GM19397 (cell line): ENCODE data around the gene GRAMD2A.
"Not testable (repeated sequence)": the region's sequence is repeated elsewhere in the genome, so short reads cannot be mapped to it uniquely, and the experiment has no call there.

Source experiments
- ATAC-seq: cut with Tn5 transposase; IDR thresholded peaks from one replicate; pipeline ENCODE4 v1.9.1; 2021; ENCODE audit warnings: mild to moderate bottlenecking, moderate library complexity; ENCODE audit not compliant: unreplicated experiment

The GRAMD2A gene

GRCh38 chr15:72192416-72192815 is 5.2 kb downstream of the GRAMD2A start:
- no peak for ATAC-seq

GRCh38 chr15:72189250-72189902 is 8.2 kb downstream of the GRAMD2A start:
- no peak for ATAC-seq

GRCh38 chr15:72184165-72184811 is 13.3 kb downstream of the GRAMD2A start:
- ATAC-seq: no peak

- ATAC-seq: no peak
These were observed 13.8 kb downstream of the GRAMD2A start for GRCh38 chr15:72183781-72184164.

- no peak for ATAC-seq
These were observed 14.9 kb downstream of the GRAMD2A start for GRCh38 chr15:72182673-72183072.

GRCh38 chr15:72182244-72182643 is 15.3 kb downstream of the GRAMD2A start:
- no peak for ATAC-seq

GRCh38 chr15:72180761-72181324 is 16.7 kb downstream of the GRAMD2A start:
- ATAC-seq: no peak

GRCh38 chr15:72179950-72180581 is 17.5 kb downstream of the GRAMD2A start:
- no peak for ATAC-seq

- ATAC-seq: no peak
These were observed 18.5 kb downstream of the GRAMD2A start for GRCh38 chr15:72178976-72179585.

GRCh38 chr15:72176743-72177142 is 20.8 kb downstream of the GRAMD2A start:
- no peak for ATAC-seq

- ATAC-seq: no peak
These were observed 21.4 kb downstream of the GRAMD2A start for GRCh38 chr15:72176159-72176558.

GRCh38 chr15:72175186-72176044 is 22.2 kb downstream of the GRAMD2A start:
- ATAC-seq: no peak

GRCh38 chr15:72174551-72175165 is 22.9 kb downstream of the GRAMD2A start:
- ATAC-seq: no peak

- no peak for ATAC-seq
These were observed 23.6 kb downstream of the GRAMD2A start for GRCh38 chr15:72173864-72174550.

GRCh38 chr15:72173401-72173800 is 24.2 kb downstream of the GRAMD2A start:
- no peak for ATAC-seq

GRCh38 chr15:72172796-72173195 is 24.8 kb downstream of the GRAMD2A start:
- ATAC-seq: no peak

- ATAC-seq: not testable (repeated sequence)
These were observed 25.6 kb downstream of the GRAMD2A start for GRCh38 chr15:72171978-72172377.

- ATAC-seq: no peak
These were observed 26.9 kb downstream of the GRAMD2A start for GRCh38 chr15:72170691-72171090.

- no peak for ATAC-seq
These were observed 27.5 kb downstream of the GRAMD2A start for GRCh38 chr15:72169921-72170611.
